ENCODE measurements around the gene HSPH1. TPM values are rescaled to one million over a fixed set of nuclear protein-coding genes. Genes with fewer than 3 reads are reported as not detected.

Gene HSPH1
- total and polyA plus RNA-seq, 2 of the 8 experiments (the other 6 are each of a cell fraction or from before 2014, with no cell fraction given), result 14.2 to 145 TPM

DNA sequence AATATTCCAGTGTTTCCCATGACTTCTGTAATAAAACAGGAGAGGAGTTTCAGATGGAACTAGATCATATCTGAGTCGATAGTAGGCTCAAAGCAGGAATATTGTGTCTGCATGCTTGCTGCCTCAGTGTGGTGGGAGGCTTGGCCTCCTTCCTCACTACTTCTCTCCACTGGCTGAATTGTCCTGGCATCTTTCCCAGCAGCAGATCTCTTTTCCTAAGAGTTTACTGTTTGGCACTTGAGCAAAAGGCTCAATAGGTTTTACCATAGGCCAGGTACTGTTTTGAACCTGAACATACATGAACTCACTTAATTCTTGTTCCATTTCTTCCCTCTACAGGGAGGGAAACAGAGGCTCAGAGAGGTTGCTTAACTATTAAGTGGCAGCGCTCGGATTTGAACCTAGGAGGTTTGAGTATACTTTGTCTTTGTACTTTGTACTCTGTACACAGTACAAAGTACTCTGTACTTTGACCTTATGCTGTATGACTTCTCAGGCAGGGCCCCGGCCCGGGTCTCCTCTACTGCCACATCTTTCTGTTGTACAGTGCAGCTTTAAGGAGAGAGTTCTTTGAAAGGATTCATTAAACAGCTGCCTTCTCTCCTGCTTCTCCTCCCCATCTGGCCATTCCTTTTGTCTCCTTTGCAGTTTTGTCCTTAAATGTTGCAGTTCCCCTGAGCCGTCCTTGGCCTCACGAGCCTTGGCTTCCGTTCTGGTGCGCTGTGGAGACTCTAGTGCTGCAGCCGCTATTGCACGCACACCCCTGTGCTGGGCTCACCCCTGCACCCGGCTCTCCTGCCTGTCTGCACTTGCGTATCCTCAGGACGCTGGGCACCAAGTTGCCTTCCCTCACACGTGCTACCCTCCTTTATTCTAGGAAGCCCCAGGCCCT is 46.2 kb upstream of the HSPH1 start:
- Histone ChIP-seq H2BK15ac (ENCODE audit: low read length) (no peak overlapping the region), H3K56ac (replicated peaks; ENCODE audit: insufficient read length, low read depth, low read length) (no peak overlapping the region), H2BK5ac (ENCODE audit: low read depth, low read length) (no peak overlapping the region), H3K79me1 (ENCODE audit: low read depth, low read length) (no peaks in the 10 kb centered on the region), H3K4me3 (ENCODE audit: extremely low read depth in 1 of 4, insufficient read depth in 2 of 4, low read depth in 3 of 4, low read length in 4 of 4) (no peak overlapping the region), H4K8ac (ENCODE audit: extremely low read depth, insufficient read depth, low read length) (no peak overlapping the region), H3K9ac (replicated peaks in 1 of 4; ENCODE audit: extremely low read depth in 1 of 4, low read depth in 3 of 4, low read length in 3 of 4) (no peak overlapping the region), H3K4me1 (replicated peaks in 1 of 4; ENCODE audit: control insufficient read depth in 3 of 4, insufficient read depth in 4 of 4, low read length in 3 of 4) (peaks cover 0 to 12% (median 6%) of the 10 kb centered on the region in 4 experiments; a peak in 4 of 7 replicates), H2AFZ (ENCODE audit: low read length) (no peak overlapping the region), H4K20me1 (replicated peaks in 1 of 2; ENCODE audit: control insufficient read depth in 1 of 2, insufficient read depth in 2 of 2, low read length in 2 of 2) (no peaks in the 10 kb centered on the region), H3K36me3 (ENCODE audit: control insufficient read depth in 2 of 4, insufficient read depth in 4 of 4, low read length in 3 of 4) (no peaks in the 10 kb centered on the region), H3K18ac (ENCODE audit: extremely low read depth, low read length) (no peak overlapping the region), H3K4me2 (ENCODE audit: insufficient read depth in 1 of 2, low read depth in 2 of 2, low read length in 2 of 2) (no peak overlapping the region), H3K23me2 (ENCODE audit: low read depth, low read length) (no peaks in the 10 kb centered on the region), H4K91ac (replicated peaks; ENCODE audit: insufficient read length, low read length) (no peak overlapping the region), H2AK5ac (ENCODE audit: low read depth, low read length) (0 out of 2 replicates have a peak overlapping the region, but pooled peaks have one; percentile 10), H4K5ac (ENCODE audit: insufficient read length, low read depth, low read length) (no peak overlapping the region), H3K27me3 (replicated peaks in 1 of 4; ENCODE audit: control insufficient read depth in 3 of 4, extremely low read depth in 1 of 4, insufficient read depth in 3 of 4, low read length in 3 of 4) (no peaks in the 10 kb centered on the region), H3K79me2 (ENCODE audit: control insufficient read depth in 1 of 2, insufficient read depth in 2 of 2, low read length in 2 of 2) (no peaks in the 10 kb centered on the region), H2BK20ac (ENCODE audit: low read length) (no peak overlapping the region), H3K27ac (ENCODE audit: low read depth, low read length) (no peak overlapping the region), H2BK12ac (ENCODE audit: low read depth, low read length) (no peak overlapping the region), H2BK120ac (replicated peaks; ENCODE audit: low read depth, low read length) (no peak overlapping the region), H3K4ac (replicated peaks; ENCODE audit: insufficient read length, low read depth, low read length) (no peak overlapping the region), H3K14ac (ENCODE audit: insufficient read length) (no peak overlapping the region), H3K9me3 (ENCODE audit: insufficient read depth in 2 of 2, low read depth in 1 of 2, low read length in 1 of 2) (no peaks in the 10 kb centered on the region), H3K23ac (ENCODE audit: insufficient read length) (no peak overlapping the region)
- 87% methylated on average over 13 of the region's 15 CpGs; no CpG with 5 or more reads in 1 of the 2 experiments for WGBS, 2 experiments (ENCODE audit: extremely low coverage in 1 of 2, insufficient coverage in 1 of 2, insufficient read length in 1 of 2, insufficient replicate concordance in 2 of 2, low coverage in 1 of 2, low lambda C conversion rate in 2 of 2, missing lambda C conversion rate in 1 of 2)
- POLR2A ChIA-PET (ENCODE audit: partially characterized antibody), result no interaction called here
- DNase-seq (ENCODE audit: low read depth in 1 of 2, low spot score in 2 of 2) (no peak), FAIRE-seq (no peak)
- CTCF ChIA-PET (ENCODE audit: partially characterized antibody), result interaction anchor here (1.7 to 2.5 kb wide), 2 partner anchors 19 to 25 kb away, joined by 5 to 8 read pairs; no protein-coding TSS in a partner anchor
- no peak for TF ChIP-seq SP4 (IDR thresholded peaks at IDR 0.05; ENCODE audit: low read length)
- TF ChIP-seq GABPA (IDR thresholded peaks at IDR 0.05; ENCODE audit: borderline replicate concordance, insufficient read depth, low read length), result no peak
- no peak for TF ChIP-seq CHD1 (IDR thresholded peaks at IDR 0.05; ENCODE audit: low read depth, low read length)
- no peak for TF ChIP-seq JUN (IDR thresholded peaks at IDR 0.05; ENCODE audit: low read depth, low read length)
- no peak for TF ChIP-seq CEBPB (IDR thresholded peaks at IDR 0.05; ENCODE audit: low read depth, low read length)
- TF ChIP-seq KDM4A (IDR thresholded peaks at IDR 0.05; ENCODE audit: low read depth, low read length, severe bottlenecking), result no peak
- no peak for TF ChIP-seq PHF8 (conservative IDR thresholded peaks at IDR 0.05; ENCODE audit: low read depth, low read length)
- no peak for TF ChIP-seq SUZ12 (IDR thresholded peaks at IDR 0.05; ENCODE audit: low read length)
- TF ChIP-seq RBBP5 (IDR thresholded peaks at IDR 0.05; ENCODE audit: borderline replicate concordance, low read depth, low read length), result no peak
- no peak for TF ChIP-seq SIX5 (IDR thresholded peaks at IDR 0.05; ENCODE audit: low read depth, low read length)
- TF ChIP-seq KDM5A (IDR thresholded peaks at IDR 0.05; ENCODE audit: low read length), result no peak
- TF ChIP-seq TBP (IDR thresholded peaks at IDR 0.05; ENCODE audit: low read depth, low read length), result no peak
- TF ChIP-seq SIN3A (conservative IDR thresholded peaks at IDR 0.05 in 1 of 2, IDR thresholded peaks at IDR 0.05 in 1 of 2; ENCODE audit: low read depth in 1 of 2, low read length in 2 of 2), result no peak

Measured in H1 (cell line).